ENCODE measurements around the gene SMG6.

DNA sequence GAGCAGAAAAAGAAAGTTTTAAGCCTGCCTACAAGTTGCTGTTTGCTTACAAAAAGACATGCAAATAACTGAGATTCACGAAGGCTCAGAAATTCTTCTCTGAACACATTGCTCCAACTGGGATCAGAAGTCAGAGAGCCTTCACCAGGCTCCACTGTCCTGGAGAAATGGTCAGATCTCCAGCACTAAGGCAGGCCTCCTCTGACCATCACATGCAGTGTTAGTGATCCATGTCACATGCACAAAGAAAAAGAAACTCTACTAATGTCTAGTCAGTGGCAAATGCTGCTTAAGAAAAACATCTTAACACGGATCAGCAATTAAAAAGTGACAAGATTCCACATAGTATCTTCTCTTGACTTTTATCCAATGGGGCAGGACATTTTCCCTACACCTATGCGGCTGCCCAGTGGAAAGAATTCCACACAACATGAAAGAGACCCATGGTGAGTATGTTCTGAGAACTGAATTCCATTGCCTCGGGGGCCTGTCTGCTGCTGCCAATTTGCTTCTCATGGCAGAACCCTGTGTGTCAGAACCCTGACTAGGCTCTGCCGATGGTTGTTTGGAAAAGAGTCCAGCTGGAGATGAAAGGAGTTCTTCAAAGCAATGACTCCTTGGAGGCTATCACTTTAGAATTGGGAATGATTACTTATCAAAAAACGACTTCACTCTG lies 152.1 kb downstream of the SMG6 start:
- TF ChIP-seq FOXM1 (IDR thresholded peaks at IDR 0.05; ENCODE audit: borderline replicate concordance, low read depth) (no peak), YY1 (IDR thresholded peaks at IDR 0.05; ENCODE audit: low read depth) (no peak), EP300 (IDR thresholded peaks at IDR 0.05; ENCODE audit: borderline replicate concordance) (no peak), TCF12 (IDR thresholded peaks at IDR 0.05; ENCODE audit: low read depth) (no peak), RAD21 (IDR thresholded peaks at IDR 0.05; ENCODE audit: low read depth) (no peak), TAF1 (IDR thresholded peaks at IDR 0.05; ENCODE audit: low read depth) (no peak), NFIC (IDR thresholded peaks at IDR 0.05) (no peak)
- TF ChIP-seq, protein P1, sequence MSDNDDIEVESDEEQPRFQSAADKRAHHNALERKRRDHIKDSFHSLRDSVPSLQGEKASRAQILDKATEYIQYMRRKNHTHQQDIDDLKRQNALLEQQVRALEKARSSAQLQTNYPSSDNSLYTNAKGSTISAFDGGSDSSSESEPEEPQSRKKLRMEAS (IDR thresholded peaks at IDR 0.05) = no peak
- TF ChIP-seq, protein P2, sequence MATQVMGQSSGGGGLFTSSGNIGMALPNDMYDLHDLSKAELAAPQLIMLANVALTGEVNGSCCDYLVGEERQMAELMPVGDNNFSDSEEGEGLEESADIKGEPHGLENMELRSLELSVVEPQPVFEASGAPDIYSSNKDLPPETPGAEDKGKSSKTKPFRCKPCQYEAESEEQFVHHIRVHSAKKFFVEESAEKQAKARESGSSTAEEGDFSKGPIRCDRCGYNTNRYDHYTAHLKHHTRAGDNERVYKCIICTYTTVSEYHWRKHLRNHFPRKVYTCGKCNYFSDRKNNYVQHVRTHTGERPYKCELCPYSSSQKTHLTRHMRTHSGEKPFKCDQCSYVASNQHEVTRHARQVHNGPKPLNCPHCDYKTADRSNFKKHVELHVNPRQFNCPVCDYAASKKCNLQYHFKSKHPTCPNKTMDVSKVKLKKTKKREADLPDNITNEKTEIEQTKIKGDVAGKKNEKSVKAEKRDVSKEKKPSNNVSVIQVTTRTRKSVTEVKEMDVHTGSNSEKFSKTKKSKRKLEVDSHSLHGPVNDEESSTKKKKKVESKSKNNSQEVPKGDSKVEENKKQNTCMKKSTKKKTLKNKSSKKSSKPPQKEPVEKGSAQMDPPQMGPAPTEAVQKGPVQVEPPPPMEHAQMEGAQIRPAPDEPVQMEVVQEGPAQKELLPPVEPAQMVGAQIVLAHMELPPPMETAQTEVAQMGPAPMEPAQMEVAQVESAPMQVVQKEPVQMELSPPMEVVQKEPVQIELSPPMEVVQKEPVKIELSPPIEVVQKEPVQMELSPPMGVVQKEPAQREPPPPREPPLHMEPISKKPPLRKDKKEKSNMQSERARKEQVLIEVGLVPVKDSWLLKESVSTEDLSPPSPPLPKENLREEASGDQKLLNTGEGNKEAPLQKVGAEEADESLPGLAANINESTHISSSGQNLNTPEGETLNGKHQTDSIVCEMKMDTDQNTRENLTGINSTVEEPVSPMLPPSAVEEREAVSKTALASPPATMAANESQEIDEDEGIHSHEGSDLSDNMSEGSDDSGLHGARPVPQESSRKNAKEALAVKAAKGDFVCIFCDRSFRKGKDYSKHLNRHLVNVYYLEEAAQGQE (IDR thresholded peaks at IDR 0.05; ENCODE audit: low read depth) = no peak

Measured in Ishikawa (cell line).